Stimulated activated CD4-positive, alpha-beta T cell treated with anti-CD3 and anti-CD28 coated beads, Interleukin-12 subunit alpha, Interleukin-12 subunit beta, amount 100 ng/mL, for 48 hours (primary cell): ENCODE measurements around the gene SMYD2.

Experiments
- DNase-seq, 3 donors: peaks; one replicate each; pipeline ENCODE4 v3.0.0-alpha.2; 2020; ENCODE audit warnings: low read depth in 2 of 3, low spot score in 1 of 3

SMYD2 gene

DNA sequence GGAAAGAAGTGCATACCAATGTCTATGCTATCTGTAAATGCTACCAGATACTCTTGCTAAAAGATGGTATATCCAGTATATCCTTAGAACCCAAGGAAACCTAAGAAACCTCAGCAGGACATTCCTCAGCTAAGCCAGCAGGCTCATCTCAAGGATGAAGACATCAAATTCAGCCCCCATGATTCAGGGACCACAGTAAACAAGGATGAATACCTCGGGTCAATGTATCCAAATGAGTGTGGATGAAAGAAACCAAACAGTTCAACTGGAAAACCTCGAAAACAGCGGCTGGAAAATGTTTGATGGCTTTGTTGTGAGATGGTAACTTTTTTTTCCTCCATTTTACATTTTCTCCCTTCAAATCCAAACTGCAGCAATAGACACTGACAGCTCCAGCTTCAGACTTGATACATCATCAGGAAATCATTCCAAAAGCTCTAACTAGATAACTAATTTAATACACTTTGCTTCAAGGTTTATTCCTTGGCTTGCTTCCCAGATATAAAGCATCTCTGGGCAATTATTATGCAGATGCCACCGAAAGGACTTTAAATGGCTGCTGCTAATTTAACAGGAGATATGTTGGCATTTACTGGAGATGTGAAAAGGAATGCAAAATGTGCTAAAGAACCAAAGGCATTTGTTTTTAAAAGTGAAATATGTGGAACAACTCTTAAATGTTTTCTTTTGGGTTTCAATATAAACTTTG lies 73.6 kb downstream of the SMYD2 start:
- no peak for DNase-seq

DNA sequence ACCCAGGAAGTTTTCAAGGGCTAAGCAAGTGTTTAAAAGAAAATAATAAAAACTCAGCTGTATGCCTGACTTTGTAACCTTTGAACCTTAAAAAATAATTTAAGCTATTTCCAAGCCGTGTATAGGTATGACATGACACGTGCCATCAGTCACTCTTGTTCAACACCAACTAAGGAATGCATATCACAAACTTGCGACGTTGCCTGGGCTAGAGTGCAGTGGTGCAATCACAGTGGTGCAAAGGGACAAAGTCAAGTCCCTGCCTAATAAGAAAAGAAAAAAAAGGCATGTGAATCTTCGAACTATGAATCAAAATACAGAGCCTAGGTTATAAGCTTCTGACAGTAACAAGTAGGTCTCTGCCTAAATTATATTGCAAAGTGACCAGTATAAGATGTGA lies 79.2 kb downstream of the SMYD2 start:
- no peak for DNase-seq

DNA sequence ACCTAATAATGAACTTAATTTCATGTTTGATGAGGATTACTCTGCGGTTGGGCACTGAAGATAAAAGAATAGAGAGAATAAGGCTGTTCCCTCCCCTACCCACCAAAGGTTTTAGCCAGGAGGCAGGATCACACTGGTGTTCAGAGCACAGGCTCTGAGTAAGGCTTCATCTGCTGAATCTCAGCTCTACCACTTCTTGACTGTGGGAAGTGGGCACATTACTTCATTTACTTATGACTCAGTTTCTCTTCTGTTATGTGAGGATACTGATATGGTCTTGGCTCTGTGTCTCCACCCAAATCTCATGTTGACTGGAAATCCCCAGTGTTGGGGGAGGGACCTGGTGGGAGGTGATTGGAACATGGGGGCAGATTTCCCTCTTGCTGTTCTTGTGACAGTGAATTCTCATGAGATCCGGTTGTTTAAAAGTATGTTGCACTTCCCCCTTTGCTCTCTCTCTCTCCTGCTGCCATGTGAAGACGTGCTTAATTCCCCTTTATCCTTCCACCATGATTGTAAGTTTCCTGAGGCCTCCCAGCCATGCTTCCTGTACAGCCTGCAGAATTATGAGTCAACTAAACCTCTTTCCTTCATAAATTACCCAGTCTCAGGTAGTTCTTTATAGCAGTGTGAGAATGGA lies 79.7 kb downstream of the SMYD2 start:
- DNase-seq: no peak

DNA sequence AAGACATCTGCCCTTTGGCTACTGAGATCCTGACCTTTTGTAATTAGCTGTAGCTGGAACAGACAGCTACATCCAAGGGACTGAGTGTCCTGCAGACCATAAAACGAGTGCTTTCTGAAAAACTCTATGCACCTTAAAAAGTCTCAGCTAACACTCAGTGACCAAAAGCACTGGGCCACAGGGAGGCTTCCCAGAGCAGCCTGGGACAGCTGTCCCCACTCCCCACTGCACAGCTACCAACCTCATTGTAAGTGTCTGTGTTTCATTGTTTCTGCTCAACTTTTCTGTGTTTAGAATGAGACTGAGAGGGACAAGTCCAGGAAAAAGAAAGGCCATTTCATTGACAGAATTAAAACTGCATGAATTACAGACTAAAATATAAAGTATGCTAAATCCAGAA lies 80.7 kb downstream of the SMYD2 start:
- DNase-seq: no peak

DNA sequence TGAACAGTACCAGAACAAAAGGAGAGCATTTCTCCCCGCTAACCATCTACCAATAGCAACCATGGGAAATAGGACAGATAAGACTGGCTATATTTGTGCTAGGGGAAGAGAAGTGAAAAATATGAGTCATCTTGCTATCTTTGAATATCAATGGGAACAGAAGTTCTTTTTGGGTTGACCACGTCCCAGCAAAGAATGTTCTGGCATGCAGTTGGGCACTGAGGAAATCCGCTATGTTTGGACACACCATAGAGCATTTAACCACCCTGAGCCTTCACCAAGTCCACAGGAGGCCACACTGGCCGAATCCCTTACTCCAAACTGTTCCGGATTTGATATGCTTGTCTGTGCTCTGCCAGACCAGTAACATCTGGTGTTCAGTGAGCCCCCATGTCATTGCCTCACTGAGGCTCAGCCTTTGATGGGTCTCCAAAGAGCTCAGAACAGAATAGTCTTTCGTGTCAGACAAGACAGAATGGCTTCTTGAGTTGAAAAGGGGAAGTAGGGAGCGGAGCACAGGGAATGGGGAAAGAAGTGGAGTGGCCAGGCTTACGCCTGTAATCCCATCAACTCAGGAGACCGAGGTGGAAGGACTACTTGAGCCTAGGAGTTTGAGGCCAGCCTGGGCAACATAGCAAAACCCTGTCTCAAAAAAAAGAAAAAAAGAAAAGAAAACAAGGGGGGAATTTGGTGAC lies 81.4 kb downstream of the SMYD2 start:
- no peak for DNase-seq

DNA sequence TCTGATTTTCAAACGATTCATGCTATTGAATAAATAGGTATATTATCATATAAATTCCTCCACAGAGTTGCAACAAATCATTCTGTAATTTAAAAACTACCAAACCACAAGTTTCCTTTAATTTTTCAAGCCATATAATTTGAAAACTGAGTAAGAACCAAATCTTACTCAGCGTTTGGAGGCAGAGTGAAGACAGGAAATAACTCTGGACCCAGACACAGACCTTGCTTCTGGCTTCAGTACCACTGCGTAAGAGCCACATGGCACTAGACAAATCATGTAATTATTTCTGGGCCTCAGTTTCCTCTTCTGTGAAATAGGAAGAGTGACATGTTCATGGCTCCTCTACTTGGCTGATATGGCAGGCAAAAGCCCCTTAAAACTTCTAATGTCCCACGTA lies 82.4 kb downstream of the SMYD2 start:
- no peak for DNase-seq

DNA sequence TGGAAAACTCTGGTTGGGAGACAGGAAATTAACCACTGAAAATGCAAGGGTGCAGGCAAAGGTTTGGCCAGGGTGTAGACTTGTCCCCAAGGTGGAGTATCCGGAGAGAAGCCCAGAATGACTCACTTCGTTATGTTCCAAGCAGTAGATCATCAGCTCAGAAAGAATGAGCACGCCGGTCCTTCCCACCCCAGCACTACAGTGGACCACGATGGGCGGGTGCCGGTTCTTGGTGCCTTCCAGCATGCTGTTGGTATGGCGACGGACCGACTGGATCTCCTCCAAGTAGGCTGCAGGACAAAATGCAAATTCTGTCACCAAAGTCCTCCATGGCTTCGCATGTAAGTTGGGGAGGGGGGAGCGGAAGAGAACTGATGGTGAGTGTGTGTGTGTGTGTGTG lies 83.4 kb downstream of the SMYD2 start:
- DNase-seq: no peak

DNA sequence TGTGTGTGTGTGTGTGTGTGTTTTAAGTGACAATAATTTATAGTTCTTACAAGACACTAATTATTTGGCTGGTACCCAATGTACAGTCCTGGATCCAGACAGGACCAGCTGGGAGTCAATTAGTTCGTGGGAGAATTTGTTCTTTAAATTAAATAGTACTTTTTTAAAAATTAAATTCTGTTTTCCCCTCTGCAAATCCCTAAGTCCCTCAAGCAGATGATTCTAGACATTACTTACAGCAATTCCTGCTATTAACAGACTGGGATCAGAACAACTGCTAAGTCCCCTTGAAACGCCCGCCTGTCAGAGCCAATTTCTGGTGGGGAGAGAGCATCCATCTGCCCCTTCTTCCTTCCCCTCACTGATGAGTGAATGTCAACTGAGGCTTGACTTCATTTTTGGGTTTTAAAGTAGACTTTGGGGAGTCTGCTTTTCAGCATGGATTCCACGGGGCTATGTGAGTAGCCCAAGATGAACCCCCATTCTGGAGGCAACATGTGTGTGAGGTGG lies 83.9 kb downstream of the SMYD2 start:
- no peak for DNase-seq

DNA sequence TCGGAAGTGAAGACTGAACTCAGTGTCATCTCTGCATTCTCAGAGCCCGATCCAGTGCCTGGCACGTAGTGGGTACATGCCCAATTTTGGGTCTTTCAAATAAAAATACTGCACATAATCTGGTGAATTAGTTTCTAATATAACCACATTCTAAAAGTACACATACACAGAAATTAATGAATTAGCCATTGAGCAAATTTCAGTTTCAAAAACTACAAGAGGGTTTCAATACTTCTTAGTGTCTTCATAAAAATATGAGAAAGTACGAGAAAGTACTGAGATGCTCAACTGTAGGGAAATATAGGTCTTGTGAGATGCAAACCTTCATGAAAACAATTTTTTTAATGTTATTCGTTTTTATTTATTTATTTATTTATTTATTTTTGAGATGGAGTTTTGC lies 86.9 kb downstream of the SMYD2 start:
- no peak for DNase-seq

DNA sequence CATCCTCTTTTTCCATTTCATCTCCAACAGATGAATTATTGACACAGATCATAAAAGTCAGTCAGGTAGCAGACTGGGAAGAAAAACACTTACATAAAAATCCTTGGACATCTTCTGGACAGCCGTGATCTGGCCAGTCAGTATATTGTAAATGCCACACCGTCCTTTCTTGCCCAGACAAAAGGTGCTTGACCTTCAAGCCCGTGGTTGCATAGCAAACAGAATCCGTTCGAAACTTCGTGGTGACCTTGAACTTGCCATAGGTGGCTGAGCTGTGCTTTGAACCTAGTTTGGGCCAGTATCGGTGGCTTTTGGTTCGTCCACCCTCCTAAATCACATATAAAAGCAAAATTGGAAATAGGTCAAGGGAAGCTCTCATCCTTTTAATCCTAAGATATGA lies 88.4 kb downstream of the SMYD2 start:
- no peak for DNase-seq

DNA sequence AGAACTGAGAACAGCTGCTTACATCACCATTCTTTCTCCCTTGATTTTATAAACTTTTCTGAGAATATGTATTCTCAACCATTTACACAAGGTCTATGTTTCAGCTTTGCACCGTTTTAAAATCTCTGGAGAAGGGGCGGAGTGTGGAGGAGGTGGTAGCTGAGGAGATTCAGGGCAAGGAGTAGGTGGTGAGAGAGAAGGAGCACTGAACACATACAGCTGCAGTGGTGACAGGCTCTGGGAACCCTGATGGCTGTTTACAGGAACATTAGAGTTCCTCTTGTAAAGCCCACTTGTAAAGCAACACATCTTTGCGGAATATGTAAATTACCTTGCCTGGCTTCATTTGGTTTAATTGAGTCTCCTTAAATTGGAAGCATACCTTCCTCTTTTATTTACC lies 89.7 kb downstream of the SMYD2 start:
- DNase-seq: no peak

DNA sequence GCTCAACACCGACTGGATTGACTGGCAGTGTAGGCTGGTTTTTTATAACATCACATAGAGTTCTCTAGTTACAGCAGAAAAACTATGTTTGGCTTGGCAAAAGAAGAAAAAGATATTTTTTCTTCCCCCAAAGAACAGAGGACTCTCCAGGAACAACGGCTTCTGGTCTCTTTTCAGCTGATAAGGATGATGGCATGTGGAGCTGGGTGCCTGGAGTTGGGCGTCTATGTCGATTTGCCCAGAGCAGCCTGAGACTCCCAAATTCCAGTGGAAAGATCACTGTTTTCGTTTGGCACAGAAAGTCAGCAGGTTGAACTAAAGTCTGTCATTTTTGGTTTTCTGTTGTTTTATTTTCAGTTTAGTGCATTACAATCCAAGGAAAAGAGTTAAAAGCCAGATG lies 91.1 kb downstream of the SMYD2 start:
- no peak for DNase-seq

DNA sequence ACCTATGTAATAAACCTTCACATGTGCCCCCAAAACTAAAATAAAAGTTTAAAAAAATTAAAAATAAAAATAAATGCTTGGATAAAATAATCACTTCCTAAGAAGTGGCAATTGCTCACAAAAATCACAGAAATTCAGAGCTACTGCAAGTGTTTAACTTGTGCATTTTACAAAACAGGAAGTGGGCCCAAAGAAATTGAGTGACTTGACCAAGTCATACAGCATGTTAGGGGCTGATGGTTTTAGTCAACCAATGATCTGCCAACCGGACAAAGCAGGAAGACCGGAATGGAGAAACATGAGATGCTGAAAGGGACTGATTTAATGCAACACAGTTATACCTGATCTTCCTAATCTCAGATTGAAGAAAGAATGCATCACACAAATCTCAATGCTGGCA lies 96.5 kb downstream of the SMYD2 start:
- DNase-seq: no peak

DNA sequence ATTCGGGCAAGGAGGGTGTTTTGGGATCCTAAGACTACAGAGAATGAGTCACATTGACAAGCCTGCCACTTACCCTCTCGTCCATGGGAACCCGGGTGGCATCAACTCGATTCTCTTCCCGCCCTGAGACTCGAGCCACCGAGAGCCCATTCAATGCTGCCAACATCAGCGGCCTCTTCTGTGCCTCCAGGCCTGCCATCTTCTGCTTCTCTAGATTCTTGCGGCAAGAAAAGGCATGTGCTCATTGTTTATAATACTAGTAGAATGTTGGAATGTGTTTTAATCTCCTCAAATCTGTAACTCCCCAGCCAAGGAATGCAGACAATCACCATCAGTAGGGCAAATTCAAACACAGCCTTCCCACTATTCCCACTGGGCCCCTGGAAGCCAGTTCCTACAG lies 96.9 kb downstream of the SMYD2 start:
- no peak for DNase-seq

DNA sequence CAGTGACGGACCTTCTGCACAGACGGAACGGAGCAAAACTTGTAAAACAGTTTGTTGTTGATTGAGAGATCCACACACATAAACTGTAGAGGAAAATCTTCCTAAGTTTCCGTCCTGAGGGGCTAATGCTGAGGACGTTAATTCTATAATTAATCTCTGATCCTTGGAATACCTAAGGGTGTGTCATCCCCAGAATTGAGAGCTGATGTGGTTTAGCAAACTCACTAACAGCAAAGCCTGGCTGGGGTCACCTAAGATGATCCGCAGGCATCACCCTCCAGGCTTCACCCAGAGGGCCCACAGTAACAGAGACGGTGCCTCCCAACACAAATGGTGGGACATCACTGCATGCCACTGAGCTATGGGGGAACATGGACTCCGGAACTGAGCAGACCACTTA lies 97.5 kb downstream of the SMYD2 start:
- DNase-seq: no peak

DNA sequence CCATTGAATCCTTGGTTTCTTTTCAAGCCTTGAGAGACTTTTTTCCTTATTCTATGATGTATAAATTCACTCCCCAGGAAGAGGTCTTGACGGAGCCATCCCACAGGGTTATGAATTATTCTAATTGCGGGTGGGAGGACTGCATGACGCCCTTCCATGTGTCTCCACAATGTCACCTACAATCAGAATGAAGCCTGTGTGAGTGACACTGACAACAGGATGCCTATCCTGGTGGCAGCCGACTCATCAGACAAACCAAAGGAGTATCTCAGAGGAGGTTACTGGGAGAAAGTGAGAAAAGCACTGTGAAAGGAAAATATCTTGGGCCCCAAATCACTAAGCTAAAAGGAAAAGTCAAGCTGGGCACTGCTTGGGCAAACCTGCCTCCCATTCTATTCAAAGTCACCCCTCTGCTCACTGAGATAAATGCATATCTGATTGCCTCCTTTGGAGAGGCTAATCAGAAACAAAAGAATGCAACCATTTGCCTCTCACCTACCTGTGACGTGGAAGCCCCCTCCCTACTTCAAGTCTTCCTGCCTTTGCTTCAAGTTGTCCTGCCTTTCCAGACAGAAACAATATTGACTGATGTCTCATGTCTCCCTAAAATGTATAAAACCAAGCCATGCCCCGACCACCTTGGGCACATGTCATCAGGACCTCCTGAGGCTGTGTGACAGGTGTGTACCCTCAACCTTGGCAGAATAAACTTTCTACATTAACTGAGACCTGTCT lies 98.4 kb downstream of the SMYD2 start:
- DNase-seq: no peak

DNA sequence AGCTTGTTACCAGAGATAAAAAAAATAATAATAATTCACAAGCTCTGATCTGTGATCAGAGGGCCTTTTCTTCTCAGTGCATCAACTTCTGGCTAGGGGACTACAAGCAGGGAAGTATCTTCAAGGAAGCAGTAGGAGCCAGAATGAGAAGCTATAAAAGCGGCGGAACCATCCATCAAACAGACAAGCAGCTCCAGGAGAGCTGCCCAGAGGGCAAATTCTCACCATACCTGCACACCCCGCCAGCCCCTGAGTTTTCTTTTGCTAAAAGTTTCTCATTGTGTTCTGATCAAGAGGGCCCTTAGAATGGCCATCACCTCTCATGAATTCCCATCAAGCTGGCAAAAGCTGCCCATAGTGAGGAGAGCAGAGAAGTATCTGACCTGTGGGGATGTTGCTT lies 99.4 kb downstream of the SMYD2 start:
- DNase-seq: no peak

DNA sequence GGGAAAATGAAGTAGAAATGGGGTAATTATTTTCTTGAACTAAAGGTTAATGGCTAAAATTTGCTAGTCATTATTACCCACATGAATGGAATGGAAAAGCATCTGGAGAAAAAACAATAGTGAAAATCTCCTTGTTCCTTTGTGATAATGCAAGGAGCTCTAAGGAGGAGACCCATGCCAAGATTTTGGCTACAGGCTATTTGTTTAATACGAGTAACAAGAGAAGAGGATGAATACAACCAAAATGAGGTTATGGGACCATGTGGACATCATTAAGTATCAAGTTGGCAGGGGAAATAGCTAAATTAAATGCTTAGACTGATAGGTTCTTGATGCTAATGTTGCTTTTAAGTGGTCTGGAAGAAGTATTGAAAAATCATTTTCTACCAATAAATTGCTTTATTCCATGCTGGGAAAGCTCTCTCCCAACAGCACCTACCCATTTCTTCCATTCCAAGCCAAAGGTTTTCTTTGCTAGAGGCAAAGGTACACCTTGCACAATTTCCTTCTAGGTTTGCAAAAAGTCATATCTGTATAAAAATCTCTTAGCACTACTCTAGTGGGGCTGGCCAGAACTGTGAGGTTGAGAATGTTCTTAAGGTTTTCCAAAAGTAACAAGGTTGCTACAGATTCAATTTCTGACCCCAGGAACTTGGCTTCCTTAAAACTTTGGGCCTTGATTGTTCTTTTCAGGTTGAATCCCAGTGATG lies 100.2 kb downstream of the SMYD2 start:
- DNase-seq: no peak

DNA sequence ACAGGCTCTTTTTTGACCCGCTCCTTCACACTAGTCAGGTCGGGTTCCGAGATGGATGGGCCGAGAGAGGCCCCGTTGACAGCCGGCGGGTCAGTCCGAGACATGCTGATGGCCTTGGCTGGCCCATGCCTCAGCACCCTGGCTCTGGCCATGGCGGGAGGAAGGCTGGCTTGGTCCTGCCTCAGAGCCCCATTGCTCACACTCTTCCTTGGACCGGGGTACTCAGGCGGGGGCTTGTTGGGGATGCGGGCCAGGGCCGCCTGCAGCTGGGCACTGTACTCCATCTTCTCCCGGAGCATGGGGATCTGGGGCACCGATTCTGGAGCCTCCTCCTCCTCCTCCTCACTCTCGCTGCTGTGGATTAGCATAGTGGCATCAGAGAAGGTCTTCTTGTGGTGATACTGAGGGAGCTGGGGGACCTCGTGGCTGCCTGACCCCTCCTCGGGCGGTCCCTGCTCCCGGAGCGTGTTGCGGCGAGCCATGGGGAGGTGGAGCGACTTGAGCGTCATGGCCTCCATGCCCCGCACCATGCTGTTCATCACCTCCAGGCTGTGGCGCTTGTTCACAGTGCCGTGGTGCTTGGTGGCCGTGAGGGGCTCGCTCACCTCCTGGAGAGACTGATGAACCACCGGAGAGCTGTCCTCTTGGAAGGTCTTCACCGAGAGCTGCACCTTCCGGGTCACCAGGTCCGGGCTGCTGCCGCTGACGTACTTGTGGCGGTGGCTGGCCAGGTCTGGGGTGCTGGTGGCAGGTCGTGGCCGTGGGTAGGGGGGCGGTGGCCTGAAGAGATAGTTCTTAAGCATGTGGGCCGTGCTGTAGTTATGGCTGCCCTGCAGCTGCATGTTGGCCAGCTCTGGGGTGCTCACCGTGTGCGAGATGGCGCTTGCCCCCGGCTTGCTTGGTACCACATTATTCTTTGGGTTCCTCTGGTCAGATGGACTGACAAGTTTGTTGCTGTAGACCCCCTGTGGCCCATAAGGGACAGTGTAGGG lies 102.7 kb downstream of the SMYD2 start:
- DNase-seq: no peak
